Activated T-cell treated with anti-CD3 and anti-CD28 coated beads for 4 hours (primary cell): ENCODE results near the gene SNED1.
A peak's percentile ranks its signal among the peaks of the same experiment; 100 is the strongest.

Source experiments
- DNase-seq: peaks from one replicate; pipeline ENCODE4 v3.0.0-alpha.2; 2020

SNED1 gene

DNA sequence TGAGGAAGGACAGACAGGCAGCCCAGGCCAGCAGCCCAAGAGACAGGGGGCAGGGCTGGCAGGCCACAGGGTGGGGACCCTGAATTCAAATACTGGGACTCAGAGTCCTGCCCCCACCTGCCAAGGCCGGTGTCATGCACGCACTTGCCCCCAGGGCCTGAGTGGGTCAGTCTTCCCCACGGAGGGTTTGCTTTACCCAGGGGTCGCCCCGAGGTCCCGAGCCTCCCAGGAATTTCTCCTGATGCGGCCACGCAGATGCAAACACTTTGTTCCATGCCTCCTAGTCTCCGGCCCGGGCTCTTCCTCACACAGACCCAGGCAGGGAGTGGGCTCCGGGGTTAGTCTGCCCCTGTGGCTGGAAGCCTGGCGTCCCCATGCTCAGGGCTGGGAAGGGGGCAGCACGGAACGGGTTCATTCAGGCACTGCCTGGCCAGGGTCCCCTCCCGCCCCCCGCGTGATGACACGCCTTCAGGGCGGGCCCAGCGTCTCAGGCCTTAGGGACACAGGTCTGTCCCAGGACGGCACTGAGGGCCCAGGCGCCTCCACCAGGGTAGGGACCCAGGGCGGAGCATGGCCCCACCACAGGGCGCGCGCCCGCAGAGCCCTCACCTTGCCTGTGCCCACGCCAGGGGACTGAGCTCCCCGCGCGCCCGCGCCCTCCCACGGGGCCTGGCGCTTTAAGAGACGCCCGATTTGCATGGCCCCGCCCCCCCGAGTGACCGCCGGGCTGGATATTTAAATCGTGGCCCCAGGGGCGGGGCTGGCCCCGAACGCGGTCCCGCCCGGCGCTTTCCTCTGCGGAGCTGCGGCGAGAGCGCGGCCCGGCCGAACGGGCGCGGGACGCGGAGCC, at the start of gene SNED1:
SNED1 (plus strand) TSS at position 763 of the 850 bp plus-strand sequence. CDS start 220 bp downstream, outside the sequence.
- DNase-seq = peak; percentile 19

DNA sequence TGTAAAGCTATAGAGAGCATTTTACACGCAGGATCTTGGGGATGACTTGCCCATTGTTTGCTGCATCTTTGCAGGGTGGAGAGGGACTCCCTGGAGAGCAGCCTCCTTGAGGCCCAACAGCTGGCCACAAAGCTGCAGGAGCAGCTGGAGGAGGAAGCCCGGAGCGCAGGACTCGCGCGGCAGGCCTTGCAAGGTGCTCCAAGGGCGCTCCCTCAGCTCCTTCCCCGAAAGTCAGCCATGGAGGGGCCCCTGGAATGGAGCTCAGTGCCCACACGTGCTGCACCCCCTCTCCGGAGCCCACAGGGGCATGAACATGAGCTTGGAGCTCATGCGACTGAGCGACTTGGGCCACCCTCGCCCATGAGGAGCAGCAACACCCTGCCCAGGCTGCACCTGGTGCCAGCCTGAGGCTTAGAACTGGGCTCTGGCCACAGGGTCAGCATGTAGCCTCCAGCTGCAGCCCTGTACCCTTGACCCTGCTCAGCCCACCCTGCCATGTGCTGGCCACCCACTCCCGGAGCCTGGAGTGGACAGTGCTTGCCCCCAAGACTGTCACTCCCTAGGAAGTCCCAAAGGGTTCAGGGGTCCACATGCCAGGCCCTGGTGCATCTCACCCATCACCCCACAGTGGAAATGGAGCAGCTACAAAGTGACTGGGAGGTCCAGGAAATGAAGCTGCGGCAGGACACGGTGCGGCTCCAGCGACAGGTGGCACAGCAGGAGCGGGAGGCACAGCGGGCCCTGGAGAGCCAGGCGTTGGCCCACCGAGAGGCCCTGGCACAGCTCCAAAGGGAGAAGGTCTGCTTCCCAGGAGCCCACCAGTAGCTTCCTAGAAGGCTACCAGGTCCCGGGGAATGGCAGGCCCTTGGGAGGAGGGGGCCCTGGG, 49.3 kb upstream of the SNED1 start:
- DNase-seq = no peak

DNA sequence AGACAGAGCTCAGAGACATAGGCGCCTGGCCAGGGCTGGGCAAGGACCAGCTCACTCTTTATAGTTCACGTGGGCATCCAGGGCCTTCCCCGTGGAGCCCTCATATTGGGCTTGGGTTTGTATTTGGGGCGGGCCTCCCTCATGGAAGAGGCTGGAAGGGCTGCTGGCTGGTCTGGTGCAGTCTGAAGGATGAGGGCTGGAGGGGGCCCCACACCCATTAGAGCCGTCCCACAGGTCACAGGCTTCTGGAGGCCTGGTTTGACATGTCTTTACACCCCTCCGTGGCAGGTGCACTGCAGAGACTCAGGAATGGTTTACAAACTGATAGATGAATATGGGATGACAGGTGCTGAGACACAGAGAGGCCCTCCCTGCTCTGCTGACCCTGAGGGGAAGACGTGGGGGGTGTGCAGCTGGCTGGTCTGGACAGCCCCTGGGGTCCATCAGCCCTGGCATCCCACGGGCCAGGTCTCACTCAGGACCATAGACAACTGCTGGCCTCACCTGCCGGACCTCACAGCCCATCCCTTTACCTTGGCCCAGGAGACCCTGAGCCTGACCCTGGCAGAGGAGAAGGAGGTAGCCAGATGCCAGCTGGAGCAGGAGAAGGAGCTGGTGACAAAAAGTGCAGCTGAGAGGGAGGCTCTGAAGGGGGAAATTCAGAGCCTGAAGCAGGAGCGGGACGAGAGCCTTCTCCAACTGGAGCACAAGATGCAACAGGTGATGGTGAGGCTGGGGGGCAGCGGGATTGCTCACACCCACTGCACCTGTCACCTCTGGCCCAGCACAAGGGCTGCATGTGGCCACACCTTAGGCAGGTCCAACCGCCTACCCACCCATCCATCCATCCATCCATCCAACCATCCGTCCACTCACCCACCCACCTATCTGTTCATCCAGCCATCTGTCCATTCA, 48.4 kb upstream of the SNED1 start:
- no peak for DNase-seq

DNA sequence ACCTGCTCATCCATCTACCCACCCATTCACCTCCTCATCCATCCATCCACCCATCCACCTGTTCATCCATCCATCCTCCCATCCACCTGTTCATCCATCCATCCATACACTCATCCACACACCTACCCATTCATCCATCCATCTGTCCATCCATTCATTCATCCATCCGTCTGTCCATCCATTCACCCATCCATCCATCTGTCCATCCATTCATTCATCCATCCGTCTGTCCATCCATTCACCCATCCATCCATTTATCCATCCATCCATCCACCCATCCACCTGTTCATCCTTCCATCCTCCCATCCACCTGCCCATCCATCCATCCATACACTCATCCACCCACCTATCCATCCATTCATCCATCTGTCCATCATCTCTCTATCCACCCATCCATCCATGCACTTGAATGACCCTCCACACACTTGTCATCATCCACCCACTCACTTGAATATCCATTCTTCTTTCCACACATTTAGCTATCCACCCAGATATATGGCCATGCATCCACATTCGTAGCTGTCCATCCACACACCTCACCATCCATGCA, 47.3 kb upstream of the SNED1 start:
- no peak for DNase-seq

- DNase-seq = no peak
Observed at GRCh38 chr2:240952496-240953246, 45.7 kb upstream of the SNED1 start.

- DNase-seq = no peak
Observed at GRCh38 chr2:240953426-240954410, 44.7 kb upstream of the SNED1 start.

- no peak for DNase-seq
Observed at GRCh38 chr2:240954436-240955305, 43.7 kb upstream of the SNED1 start.

DNA sequence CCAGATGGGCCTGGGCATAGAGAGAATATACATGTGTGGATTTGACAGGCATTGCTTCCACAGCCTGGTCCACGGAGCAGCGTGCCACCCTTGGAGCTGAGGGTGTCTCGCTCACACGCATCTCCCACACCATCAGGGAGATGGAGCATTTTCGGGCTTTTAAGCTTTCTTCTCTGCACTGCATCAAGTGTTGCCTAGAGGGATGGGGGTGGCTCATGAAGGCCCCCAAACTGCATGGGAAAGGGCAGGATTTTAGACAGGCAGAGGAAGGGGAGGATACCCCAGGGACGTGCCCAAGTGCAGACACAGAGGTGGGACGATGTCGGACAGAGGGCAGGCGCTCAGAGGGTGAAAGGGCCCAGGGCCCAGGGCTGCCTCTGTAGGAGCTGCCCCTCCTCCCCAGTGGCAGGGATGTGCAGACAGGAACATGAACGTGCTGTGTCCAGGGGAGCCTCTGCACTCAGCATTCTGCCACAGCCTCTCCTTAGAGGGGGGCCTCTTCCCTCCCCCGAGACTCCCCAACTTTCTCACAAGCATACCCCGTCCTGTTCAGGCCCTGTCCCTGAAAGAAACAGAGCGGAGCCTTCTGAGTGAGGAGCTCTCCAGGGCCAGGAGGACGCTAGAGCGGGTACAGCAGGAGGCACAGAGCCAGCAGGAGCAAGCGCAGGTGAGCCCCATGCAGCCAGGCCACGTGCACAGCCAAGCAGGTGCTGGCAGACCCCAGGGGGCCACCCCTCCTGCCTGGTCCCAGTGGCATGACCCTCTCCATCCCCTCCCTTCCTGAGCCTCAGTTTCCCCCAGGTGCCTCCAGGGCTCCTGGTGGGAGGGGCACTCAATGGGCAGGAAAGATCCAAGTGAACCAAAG, 42.9 kb upstream of the SNED1 start:
- no peak for DNase-seq

DNA sequence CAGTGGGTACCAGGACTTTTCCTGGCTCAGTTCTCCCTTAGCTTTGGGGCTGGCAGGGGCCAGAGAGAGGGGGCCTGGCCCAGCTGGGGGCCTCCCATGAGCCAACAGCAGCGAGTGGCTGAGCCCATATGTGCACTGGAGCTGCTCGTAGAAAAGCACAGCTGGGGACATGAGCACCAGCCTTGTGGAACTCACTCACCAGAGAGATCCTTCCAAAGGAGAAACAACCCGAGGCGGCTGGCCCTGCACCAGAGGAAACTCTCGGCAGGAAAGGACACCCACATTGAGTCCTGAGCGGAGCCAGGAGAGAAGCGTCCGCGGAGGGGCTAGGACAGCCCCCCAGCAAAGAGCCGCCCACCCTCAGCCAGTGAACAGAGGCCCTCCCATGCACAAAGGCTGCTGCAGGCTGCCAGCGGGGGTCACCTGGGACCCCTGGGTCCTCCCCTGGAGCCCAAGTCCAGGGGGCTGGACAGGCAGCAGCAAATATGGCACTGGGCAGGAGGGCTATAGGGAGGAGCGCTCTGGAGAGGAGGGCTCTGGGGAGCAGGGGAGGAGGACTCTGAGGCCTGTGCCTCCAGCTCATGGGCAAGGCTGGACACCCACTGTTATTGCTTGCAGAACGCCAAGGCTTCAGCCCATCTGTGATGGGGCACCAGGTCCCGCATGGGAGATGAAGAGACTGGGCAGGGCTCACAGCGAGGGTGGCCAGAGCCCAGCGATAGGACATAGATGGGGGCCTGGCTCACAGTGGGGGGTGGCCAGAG, 42.1 kb upstream of the SNED1 start:
- no peak for DNase-seq

- no peak for DNase-seq
Observed at GRCh38 chr2:240956935-240957655, 41.3 kb upstream of the SNED1 start.

- no peak for DNase-seq
Observed at GRCh38 chr2:240957656-240958365, 40.6 kb upstream of the SNED1 start.

GRCh38 chr2:240958366-240959213, 39.8 kb upstream of the SNED1 start:
- no peak for DNase-seq

DNA sequence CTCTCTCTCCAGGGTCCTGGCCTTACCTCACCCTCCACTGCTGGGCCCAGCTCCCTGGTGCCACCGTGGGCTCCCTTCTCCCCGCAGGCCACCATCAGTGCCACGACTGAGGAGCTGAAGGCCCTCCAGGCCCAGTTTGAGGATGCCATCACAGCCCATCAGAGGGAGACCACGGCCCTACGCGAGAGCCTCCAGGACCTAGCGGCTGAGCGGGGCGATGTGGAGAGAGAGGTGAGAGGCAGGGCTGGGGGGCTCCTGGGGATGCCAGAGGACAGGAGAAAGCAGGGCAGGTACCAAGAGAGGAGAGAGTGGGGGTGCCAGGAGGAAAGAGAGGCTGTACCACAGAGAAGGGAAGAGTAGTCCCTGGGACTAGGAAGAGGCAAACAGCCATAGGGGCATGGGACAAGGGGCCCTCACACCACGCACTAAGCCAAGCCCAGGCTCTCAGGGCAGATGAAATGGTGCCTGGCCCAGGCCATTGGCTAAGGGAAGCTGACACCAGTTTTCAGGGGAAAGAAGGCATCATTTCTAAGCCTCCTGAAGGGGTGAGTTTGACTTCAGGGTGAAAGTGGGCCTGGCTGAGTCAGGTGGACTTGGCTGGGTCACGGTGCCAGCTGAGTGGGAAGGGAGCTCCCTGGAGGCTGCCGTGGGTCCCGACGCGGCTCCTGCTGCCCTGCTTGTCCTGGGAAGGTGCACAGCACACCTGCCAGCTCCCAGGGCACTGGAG, 39.0 kb upstream of the SNED1 start:
- no peak for DNase-seq

DNA sequence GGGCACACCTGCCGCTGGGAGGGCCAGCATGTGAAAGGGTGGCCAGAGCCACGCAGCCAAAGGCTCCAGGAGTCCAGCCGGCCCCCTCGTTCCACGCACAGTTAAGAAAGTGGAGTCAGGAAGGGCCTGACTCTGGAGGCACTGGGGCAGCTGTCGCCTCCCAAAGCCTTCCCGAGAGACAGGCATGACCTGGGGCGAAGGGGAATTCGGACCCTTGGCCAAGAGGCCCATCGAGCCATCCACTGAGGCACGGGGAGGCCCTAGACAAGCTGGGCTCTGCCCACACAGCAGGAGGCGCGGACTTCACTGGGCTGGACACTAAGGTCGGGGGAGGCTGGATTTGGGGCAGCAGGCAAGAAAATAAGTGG, 38.5 kb upstream of the SNED1 start:
- DNase-seq = no peak
